Measurements from ENCODE around the gene GNA15.

GNA15 gene

DNA sequence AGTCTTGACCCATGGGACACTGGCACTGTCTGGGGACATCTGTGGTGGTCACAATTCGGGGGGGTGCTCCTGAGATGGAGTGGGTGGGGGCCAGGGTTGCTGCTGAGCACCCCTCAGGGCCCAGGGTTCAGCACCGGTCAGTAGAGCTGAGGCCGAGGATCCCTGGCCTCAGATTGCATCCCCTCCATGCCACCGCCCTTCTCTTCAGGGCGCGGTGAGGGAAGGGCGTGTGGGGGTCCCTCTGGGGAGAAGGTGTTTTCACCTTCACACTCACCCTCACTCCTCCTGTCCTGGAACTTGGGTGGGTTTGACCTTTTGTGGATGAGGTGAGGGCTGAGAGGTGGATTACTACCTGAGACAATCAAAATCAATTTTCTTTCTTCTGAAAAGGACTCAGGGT is 28.2 kb upstream of the GNA15 start:
- no peak for DNase-seq

DNA sequence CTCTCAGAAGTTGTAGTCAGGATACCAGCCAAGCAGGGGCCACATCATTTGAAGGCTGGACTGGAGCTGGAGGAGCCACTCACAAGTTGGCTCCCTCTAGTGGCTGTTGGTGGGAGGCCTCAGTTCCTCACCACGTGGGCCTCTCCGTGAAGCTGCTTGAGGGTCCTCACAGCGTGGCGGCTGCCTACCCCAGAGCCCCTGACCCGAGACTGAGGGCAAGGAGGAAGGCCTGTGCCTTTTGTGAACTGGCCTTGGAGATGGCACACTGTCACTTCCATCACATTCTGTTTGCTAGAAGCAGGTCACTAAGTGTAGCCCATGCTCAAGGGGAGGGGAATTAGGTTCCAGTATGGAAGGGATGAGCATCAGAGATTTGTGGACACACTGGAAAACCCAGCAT is 27.1 kb upstream of the GNA15 start:
- no peak for DNase-seq

DNA sequence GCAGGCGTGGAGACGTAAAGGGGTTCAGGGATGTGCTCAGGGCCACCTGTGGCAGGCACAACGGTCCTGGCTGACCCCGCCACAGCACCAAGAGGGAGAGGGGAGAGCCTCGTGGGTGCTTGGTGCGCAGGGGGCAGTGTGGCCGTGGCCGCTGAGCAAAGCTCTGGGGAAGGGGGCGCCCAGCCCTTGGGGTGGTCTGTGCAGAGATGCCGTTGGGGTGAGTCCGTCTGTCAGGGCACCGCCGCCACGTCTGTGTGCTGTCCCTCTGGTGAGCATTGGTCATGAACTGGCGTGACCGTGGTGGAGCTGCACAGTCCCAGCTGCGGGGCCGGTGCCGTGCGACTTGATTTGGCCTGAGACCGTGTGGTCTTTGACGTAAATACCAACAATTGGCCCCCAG is 26.3 kb upstream of the GNA15 start:
- DNase-seq = no peak

DNA sequence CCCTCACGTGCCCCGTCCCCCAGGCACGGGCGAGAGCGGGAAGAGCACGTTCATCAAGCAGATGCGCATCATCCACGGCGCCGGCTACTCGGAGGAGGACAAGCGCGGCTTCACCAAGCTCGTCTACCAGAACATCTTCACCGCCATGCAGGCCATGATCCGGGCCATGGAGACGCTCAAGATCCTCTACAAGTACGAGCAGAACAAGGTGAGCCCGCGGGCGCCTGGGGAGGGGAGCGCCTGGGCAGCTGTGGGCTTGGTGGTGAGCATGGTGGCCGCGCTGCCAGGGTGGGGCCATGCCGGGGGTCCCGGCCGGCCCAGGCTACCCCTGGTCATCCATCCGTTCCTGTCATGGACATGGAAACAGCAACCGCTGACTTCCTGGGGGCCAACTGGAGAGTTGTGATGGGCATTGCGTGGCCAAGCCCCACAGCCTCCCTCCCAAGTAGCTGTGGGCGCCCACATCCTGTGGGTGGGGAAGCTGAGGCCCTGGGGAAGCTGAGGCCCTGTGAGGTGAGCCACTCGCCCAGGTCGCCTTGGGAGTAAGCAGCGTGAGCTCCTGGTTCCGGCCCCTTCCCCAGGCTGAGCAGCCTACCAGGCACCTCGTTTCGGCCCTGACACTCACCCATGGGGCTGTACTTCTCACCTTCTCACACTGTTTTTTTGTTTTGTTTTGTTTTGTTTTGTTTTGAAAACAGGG is 25.6 kb upstream of the GNA15 start:
- no peak for DNase-seq

DNA sequence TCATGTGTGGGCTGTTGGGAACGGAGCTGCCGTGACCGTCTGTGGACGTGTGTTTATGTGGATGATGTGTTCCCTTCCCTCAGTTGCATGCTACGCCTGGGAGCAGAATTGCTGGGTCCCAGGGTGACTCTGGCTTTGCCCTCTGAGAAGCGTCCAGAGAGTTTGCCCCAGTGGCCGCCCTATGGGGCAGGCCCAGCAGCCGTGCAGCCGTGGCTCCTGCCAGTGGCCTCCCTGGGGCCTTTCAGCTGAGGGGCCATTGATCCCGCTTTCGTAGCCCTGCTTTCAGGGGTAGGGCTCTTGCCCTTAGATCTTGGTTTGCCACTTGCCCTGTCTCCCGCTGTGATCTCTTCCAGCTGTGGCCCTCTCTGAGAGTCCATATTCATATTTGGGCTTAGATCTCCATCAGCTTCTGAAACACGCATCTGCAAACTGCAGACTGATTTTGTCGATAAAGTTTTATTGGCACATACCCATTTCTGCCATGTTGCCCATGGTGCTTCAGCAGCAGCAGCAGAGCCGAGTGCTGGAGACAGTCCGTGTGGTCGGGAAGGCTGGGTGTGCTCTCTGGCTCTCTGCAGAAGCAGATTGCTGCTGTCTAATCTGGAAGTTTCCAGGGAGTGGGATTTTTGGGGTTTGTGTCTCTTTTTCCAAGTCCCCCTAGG is 24.1 kb upstream of the GNA15 start:
- DNase-seq = no peak

DNA sequence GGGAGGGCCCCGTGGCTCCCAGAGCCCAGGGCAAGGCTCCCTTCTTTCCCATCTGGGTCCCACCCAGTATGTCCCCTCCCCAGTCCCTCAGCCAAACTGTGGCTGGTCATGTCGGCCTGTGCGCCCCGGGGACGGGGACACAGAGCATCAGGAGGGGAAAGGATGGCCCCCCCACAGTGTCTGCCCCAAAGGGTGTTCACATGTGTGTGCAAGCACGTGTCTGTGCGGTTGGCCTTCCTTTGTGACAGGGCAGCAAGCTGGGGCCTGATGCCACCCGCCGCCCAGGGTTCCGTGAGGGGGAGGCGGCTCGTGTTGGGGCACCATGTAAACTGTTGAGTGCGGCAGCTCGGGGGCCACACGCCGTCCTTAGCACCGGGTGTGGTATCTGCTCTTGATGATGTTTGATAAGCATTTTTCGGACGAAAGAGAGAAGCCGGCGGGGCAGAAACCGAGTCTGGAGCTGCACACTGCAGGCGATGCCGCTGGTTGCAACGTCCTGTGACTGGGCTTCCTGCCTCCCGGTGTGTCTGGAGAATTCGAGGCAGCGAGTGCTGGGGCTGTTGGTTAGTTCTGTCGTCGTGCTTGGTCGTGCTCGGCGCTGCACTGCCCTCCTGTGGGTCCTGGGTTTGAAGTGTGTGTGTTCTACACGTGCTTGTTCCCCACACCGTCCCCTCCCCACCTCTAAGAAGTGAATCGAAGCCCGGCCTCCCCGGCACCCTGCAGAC is 23.3 kb upstream of the GNA15 start:
- DNase-seq = no peak

DNA sequence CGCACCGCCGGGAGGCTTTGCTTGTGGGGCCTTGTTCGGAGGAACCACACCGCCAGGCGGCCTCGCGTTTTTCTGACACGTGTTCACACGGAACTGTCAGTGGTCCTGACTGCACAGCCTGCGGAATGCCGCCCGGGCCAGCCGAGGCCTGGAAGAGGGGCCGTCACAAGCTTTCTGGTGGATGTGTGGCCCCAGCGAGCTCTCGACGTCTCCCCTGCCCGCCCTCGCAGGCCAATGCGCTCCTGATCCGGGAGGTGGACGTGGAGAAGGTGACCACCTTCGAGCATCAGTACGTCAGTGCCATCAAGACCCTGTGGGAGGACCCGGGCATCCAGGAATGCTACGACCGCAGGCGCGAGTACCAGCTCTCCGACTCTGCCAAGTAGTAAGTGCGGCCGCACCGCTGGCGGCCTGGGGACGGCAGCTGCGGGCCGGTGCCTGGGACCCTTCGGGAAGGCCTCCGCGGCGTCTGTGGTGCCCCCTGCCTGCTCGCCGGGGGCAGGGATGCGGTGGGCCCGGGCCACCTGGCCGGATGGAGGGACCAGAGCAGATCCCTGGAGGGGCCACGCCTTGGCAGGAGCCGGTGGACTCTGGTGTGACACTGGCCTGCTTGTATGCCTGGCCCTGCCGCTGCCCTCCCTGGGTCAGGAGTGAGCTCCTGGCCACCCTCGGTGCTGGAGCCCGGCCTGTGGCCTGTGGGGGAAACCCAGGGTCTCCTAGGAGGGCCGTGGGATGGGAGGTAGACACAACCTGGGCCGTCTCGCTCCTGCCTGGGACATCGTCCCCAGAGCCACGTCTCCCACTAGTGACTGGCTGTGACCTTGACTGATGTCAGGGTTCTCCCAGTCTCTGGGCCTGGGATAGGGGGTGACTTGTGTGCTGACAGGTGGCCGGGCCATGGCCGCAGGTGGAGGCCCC is 22.5 kb upstream of the GNA15 start:
- no peak for DNase-seq

DNA sequence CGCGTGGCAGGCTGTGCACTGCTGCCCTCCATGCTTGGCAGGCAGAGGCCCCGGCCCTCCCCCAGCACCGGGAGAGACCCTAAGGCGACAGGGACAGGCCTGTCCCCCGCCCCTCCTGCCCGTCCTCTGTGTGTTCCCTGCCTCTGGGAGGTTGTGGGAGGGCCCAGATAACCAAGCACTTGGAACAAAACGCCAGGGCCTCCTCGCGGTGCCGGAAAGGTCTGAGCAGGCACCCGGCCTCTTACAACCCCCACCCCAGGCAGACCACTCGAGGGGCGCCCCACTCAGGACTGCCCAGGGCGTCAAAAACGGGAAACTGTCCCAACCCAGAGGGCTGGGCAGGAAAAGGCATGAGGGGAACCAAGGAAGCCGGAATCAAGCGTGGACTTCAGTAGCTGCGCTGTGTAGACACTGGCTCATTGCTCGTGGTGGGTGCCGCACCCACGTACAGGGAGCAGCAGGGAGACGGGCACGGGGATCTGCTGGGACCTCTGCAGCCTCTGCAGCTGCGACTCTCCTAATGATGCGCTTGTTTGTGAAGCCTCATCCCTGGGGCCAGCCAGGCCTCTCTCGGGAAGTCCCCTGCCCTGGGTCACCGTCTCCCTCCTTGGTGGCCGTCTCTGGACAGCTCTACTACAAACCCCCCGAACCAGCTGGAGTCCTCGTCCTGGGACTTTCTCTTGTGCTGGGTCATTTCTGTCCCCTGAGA is 21.7 kb upstream of the GNA15 start:
- DNase-seq = no peak

DNA sequence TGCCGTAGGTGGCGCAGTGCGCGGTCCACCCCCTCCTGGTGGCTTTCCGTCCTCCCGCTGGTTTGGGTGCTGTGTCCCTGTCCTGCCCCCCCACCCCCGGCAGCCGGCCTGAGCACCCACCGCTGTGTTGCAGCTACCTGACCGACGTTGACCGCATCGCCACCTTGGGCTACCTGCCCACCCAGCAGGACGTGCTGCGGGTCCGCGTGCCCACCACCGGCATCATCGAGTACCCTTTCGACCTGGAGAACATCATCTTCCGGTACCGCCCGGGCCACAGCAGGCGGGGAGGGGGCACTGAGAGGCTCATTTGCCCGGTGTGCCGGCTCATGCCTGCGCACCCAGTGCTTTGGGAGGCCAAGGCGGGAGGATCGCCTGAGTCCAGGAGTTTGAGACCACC is 21.0 kb upstream of the GNA15 start:
- DNase-seq = no peak

DNA sequence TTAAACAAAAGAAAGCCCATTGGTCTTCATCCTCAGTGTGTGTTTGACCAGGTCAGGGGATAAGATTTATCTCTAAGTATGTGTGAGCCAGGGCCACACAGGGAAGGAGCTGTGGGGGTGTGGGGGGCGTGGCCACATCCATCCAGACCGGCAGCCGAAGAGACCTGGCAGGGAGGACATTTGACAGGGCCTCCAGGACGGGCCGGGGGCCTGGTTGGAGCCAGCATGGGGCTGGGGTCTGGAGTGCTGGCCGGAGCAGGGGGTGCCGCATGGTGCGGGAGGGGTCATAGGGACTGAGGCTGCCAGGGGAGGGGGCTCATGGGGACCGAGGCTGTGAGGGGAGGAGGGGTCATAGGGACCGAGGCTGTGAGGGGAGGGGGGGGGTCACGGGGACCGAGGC is 20.4 kb upstream of the GNA15 start:
- no peak for DNase-seq

DNA sequence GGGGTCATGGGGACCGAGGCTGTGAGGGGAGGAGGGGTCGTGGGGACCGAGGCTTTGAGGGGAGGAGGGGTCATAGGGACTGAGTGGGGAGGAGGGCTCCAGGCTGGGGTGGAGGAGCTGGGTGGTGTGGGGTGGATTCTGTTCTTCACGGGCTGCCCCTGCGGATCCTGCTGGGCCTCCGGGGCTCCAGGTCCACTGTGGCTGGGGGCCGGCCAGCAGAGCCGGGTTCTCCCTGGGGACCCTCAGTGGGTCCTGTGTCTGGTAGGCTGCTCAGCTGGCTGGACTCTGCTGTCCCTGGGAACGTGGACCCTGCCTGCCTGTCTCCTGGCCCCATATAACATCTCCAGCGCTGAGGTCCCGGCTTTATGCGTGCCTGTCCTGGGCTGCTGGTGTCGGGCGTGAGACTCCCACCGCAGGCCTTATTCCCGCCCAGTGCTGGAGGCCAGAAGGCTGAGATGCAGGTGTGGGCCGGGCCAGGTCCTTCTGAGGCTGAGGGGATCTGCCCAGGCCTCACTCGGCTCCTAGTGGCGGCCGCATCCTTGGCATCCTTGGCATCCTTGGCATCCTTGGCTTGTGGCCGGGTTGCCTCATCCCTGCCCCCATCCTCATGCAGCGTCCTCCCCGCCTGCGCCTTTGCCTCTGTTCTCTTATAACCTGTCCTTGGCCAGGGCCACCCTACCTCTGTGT is 19.8 kb upstream of the GNA15 start:
- DNase-seq = no peak

DNA sequence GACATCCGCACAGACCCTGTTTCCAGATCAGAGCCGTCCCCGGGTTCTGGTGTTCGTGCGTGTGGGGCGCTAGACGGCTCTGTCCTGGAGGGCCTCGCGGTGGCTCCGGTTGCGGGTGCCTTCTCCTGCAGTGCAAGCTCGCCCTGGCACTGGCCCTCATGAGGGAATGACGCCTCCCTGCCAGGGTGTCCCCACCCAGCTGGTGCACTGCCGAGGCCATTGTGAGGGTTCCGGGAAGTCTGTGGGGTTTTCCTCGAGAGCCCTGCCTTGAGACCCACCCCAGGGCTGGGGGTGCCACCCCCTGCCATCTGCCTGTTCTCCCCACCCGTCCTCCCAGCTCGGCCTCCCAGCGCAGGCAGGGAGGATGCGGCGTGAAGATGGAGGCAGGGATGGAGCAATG is 19.2 kb upstream of the GNA15 start:
- DNase-seq = no peak

DNA sequence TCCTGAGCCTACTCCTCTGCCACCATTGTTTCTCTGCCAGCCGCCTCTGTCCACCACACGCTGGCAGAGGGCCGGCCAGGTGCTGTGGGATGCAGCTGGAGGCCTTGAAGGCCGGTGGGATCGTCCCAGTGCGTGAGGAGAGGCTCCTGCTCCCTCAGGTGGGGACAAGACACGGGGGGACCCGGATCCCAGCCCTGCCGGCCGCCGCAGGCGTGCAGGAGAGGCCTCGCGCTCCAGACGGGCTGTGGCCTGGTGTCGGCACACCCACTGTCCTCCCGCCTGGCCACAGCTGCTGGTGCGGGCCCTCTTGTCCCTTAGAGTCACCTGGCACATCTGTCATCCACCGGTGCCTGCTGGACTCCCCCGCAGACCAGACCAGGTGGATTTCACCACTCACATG is 18.1 kb upstream of the GNA15 start:
- DNase-seq = no peak

DNA sequence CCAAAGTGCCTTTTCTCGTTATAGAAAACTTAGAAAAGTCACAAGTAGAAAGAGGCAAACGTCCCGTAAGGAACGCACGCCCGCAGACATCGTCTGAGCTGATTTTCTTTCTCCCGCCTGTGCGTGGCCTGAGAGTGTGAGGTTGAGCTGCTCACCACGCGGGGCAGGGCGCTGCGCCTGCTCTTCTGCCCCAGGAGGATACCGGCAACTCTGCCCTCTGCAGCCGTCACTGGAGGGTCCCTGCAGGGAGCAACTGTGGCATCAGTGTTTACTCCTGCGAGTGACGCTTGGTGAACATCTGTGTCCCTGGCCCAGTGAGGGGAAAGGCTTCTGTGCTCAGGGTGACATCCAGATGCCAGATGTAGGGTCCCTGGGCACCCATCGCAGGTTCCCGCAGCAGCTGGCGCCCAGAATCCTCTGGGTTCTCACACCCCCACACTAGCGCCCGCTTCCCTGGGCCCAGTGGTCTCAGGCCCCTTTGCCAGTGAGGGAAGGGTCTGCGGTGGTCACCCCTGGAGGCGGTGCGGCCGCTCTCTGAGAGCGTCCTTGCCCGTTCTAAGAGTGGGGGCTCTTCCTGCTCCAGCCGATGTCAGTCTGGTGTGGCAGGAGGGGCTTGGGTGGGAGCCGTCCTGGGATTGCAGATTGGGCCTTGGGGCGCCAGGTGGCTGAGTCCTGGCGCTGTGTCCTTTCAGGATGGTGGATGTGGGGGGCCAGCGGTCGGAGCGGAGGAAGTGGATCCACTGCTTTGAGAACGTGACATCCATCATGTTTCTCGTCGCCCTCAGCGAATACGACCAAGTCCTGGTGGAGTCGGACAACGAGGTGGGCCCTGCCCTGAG is 17.4 kb upstream of the GNA15 start:
- no peak for DNase-seq

DNA sequence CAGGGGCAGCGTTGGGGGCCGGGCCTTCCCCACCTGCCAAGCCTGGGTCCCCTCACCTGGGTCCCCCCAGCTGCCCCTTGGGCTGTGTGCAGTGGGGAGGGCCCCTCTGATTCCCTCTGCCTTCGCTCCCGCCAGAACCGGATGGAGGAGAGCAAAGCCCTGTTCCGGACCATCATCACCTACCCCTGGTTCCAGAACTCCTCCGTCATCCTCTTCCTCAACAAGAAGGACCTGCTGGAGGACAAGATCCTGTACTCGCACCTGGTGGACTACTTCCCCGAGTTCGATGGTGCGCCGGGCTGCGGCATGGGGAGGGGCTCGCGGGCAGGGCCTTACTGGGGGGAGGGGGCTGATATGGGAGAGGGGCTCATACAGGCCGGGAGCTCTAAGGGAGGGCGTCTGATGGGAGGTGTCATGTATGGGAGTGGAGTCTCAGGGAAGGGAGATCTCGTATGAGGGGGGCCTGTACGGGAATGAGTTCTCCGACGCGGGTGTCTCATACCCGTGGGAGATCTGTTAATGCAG is 16.7 kb upstream of the GNA15 start:
- DNase-seq = no peak

DNA sequence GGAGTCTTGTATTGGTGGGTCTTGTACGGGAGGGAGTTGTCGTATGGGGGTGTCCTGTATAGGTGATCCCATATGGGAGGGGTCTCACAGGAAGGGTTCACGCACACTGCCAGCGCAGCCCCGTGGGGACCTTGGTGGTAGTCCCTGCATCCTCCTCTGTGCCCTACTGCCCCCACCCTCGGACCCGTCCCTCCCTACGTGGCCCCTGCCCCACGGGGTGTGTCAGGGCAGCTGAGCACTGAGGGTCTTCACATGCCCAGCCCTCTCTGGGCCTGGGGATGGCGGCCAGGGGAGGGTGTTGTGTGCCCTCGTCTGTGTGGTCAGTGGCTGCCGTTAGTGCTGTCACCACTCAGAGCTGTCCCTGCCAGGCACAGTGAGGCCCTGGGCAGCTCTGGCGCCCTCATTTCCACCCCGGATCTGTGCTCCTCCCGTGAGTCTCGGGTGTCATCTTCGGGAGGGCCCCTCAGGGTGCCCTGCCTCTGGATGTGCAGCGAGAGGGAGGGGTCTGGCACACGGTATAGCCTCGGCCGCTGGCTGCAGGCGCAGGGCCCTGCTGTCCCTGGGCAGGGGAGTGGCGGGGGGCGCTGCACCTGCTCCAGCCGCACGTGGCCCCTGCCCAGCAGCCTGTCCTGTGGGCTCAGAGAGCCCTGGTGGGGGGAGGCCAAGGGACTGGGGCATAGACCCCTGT is 16.0 kb upstream of the GNA15 start:
- DNase-seq = no peak

DNA sequence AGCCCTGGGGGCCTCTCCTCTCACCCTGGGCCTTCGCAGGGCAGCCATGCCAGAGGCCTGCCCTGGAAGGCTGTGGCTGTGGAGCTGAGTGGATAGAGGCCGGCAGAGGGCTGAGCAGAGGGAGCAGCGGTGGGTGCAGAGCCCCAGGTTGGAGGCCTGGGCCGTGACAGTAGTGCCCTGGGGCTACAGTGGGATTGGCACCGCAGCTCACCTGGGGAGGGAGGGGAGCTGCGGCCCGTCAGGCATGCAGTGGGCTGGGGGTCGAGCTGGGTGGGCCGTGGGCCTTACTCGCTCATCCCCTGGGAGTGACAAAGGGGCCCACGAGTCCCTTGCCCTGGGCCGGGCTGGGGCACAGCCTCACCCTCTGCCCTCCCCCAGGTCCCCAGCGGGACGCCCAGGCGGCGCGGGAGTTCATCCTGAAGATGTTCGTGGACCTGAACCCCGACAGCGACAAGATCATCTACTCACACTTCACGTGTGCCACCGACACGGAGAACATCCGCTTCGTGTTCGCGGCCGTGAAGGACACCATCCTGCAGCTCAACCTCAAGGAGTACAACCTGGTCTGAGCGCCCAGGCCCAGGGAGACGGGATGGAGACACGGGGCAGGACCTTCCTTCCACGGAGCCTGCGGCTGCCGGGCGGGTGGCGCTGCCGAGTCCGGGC is 15.1 kb upstream of the GNA15 start:
- DNase-seq = no peak

DNA sequence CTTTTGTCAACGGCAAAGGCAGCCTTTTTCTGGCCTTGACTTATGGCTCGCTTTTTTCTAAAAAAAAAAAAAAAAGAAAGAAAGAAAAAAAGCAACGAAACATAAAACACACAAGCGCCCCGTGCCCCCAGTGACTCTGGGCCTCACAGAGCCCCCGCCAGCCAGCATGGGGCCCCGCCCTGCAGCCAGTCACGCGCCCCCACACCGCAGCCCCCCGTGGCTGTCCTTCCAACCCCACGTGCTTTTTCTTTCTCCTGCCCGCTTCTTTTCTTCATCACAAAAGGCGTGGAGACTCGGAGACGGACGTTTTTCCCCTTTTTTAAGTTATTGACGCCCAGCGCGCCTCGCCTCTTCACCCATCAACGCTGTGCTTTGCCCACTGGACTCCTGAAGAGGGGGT is 14.4 kb upstream of the GNA15 start:
- no peak for DNase-seq

DNA sequence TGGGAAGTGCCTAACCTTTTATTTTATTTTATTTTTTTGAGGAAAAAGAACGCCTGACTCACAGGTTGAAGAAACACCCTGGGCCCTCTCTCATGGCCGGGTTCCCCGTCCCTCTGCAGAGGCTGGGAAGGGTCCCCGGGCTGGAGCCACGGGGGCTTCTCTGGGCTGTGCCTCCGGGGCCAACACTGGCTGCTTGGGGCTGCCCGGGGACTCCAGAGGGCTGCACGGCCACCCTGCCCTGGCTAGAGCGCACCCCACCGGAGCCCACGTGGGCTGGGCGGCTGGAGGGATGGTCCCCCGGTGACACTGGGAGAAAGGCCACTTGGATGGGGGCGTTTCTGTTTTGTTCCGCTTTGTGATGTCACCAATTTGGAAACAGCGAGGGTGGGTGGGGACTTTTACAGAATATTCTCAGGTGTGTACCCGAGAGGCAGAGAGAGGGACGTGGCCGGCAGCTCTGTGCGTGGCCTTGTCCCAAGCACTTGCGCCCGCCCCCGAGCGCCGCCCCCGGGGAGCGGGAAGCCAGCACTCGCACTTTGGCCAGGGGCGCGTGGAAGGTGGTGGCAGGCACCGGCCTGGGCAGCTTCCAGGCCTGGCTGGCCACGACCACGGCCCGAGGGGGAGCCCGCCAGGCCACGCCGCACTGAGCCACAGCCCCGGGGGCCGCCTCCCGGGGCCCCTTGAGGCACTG is 13.9 kb upstream of the GNA15 start:
- no peak for DNase-seq

All from right forelimb (tissue), 1 donor.